Adrenal gland (tissue), 5 donors: ENCODE data around the gene SCAF8.

ENCODE experiments used
- POLR2A ChIP-seq, 2 donors: fragments of 450-650 bp; IDR thresholded peaks; one replicate each; pipeline ENCODE4 v1.6.1; 2017; ENCODE audit warnings: antibody characterized with exemption in 2 of 2, mild to moderate bottlenecking in 2 of 2, moderate library complexity in 1 of 2
- TF ChIP-seq, protein P1 (sequence below), 6 experiments: fragments of 450-650 bp in 4 of 6; fragments of 200-600 bp in 2 of 6; sonication (generic) in 1 of 6; IDR thresholded peaks; 1 replicate in 5 of 6; 2 replicates in 1 of 6; pipeline versions ENCODE4 v1.5.1 to v1.8.0; 2016 to 2021; ENCODE audit warnings: antibody characterized with exemption in 6 of 6, mild to moderate bottlenecking in 2 of 6, moderate library complexity in 1 of 6
- donor health status: DM: no; HTN: no; CAD: no.

DNA sequence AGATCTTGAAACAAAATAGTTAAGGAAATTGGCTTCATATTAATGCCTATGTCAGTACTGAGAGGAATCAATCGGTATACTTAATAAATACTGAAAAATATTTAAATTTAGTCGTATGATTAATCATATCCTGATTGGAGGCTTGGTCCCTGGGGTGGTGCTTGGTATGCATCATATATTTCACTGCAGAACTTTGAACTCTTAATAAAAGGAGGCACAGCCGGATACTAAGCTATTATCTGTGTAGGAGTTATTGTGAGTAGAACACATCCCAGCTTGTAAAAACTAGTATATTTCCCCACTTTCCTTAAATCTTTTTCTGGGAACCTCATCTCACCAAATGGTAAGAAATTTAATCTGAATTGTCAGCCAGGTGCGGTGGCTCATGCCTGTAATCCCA, 42.4 kb upstream of the SCAF8 start:
- TF ChIP-seq POLR2A (IDR thresholded peaks at IDR 0.05), result no peak
- TF ChIP-seq, protein P1, sequence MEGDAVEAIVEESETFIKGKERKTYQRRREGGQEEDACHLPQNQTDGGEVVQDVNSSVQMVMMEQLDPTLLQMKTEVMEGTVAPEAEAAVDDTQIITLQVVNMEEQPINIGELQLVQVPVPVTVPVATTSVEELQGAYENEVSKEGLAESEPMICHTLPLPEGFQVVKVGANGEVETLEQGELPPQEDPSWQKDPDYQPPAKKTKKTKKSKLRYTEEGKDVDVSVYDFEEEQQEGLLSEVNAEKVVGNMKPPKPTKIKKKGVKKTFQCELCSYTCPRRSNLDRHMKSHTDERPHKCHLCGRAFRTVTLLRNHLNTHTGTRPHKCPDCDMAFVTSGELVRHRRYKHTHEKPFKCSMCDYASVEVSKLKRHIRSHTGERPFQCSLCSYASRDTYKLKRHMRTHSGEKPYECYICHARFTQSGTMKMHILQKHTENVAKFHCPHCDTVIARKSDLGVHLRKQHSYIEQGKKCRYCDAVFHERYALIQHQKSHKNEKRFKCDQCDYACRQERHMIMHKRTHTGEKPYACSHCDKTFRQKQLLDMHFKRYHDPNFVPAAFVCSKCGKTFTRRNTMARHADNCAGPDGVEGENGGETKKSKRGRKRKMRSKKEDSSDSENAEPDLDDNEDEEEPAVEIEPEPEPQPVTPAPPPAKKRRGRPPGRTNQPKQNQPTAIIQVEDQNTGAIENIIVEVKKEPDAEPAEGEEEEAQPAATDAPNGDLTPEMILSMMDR (IDR thresholded peaks at IDR 0.05), result no peak
